OCI-LY3 (cell line): Measurements from ENCODE around the gene NLK.

Source experiments
- H2AFZ ChIP-seq: fragments of 200-600, 300-600 bp; shearing (Covaris generic); 2 replicates; pipeline ENCODE4 v1.6.0; 2014; ENCODE audit warnings: antibody characterized with exemption, low read depth, low read length
- H3K27ac ChIP-seq: fragments of 200-600, 300-600 bp; sonication (generic); 2 replicates; pipeline ENCODE4 v1.5.1; 2014; ENCODE audit warnings: mild to moderate bottlenecking, low read length, moderate library complexity, mixed read lengths
- H3K27me3 ChIP-seq: fragments of 200-600, 300-600 bp; sonication (generic); 2 replicates; pipeline ENCODE4 v1.6.1; 2014; ENCODE audit warnings: low read depth, low read length, mixed read lengths
- H3K36me3 ChIP-seq: fragments of 200-600, 300-600 bp; sonication (generic); replicated peaks from 2 replicates; pipeline ENCODE3; 2014; ENCODE audit warnings: low read depth, low read length, mixed read lengths
- H3K4me1 ChIP-seq: fragments of 300-600, 200-600 bp; sonication (generic); 2 replicates; pipeline ENCODE4 v1.6.1; 2014; ENCODE audit warnings: low read length, mixed read lengths
- H3K4me2 ChIP-seq: fragments of 200-600, 300-600 bp; sonication (generic); 2 replicates; pipeline ENCODE4 v1.6.1; 2014; ENCODE audit warnings: low read length, mixed read lengths
- H3K4me3 ChIP-seq: fragments of 300-600, 200-600 bp; sonication (generic); 2 replicates; pipeline ENCODE4 v1.5.1; 2014; ENCODE audit warnings: antibody characterized with exemption, mild to moderate bottlenecking, low read length, moderate library complexity
- H3K79me2 ChIP-seq: fragments of 300-600, 200-600 bp; shearing (Covaris generic); 2 replicates; pipeline ENCODE4 v1.6.1; 2014; ENCODE audit warnings: mild to moderate bottlenecking, low read length, mixed read lengths
- H3K9ac ChIP-seq: fragments of 300-600, 200-600 bp; shearing (Covaris generic); 2 replicates; pipeline ENCODE4 v1.6.0; 2014; ENCODE audit warnings: mild to moderate bottlenecking, low read length, moderate library complexity
- H3K9me3 ChIP-seq: fragments of 200-600, 300-600 bp; shearing (Covaris generic); 2 replicates; pipeline ENCODE4 v1.6.1; 2014; ENCODE audit warnings: low read length, mixed read lengths; ENCODE audit not compliant: insufficient read depth
- H4K20me1 ChIP-seq: fragments of 200-600, 300-600 bp; sonication (generic); 2 replicates; pipeline ENCODE4 v1.6.1; 2016; ENCODE audit warnings: low read length, mixed read lengths; ENCODE audit not compliant: insufficient read depth
- CTCF ChIP-seq: fragments of 200-600, 300-600 bp; sonication (generic); IDR thresholded peaks from 2 replicates; pipeline ENCODE4 v1.5.1; 2014; ENCODE audit warnings: antibody characterized with exemption, low read length, low read depth
- EZH2phosphoT487 ChIP-seq: fragments of 200-600 bp; shearing (Covaris generic); IDR thresholded peaks from 2 replicates; pipeline ENCODE4 v1.6.1; 2018; ENCODE audit warnings: antibody characterized with exemption, mixed run types, low read depth

NLK gene

GRCh38 chr17:28078341-28079229, 36.1 kb downstream of the NLK start:
- H3K79me2 ChIP-seq = peaks cover 7% of the 10 kb centered on the region; the same call in 1 of the 2 replicates
- no peaks in the 10 kb centered on the region for H3K36me3 ChIP-seq
- no peak overlapping the region for H3K4me3 ChIP-seq
- no peak overlapping the region for H3K9ac ChIP-seq
- H3K4me2 ChIP-seq = no peak overlapping the region
- no peaks in the 10 kb centered on the region for H3K9me3 ChIP-seq
- H3K27ac ChIP-seq = no peak overlapping the region
- H2AFZ ChIP-seq = no peak overlapping the region
- no peaks in the 10 kb centered on the region for H3K4me1 ChIP-seq
- H3K27me3 ChIP-seq = no peaks in the 10 kb centered on the region
- peaks cover 5% of the 10 kb centered on the region; the same call in 1 of the 2 replicates for H4K20me1 ChIP-seq
- TF ChIP-seq EZH2phosphoT487 (no peak), CTCF (no peak)

- Histone ChIP-seq H3K27ac (no peak overlapping the region), H3K4me3 (no peak overlapping the region), H3K4me1 (no peaks in the 10 kb centered on the region), H3K27me3 (no peaks in the 10 kb centered on the region), H3K9me3 (no peaks in the 10 kb centered on the region), H2AFZ (no peak overlapping the region), H3K9ac (no peak overlapping the region), H3K79me2 (peaks cover 7% of the 10 kb centered on the region; the same call in 1 of the 2 replicates), H3K4me2 (no peak overlapping the region), H3K36me3 (no peaks in the 10 kb centered on the region), H4K20me1 (no peaks in the 10 kb centered on the region)
- TF ChIP-seq CTCF = no peak
- no peak for TF ChIP-seq EZH2phosphoT487
These were observed 39.0 kb downstream of the NLK start for GRCh38 chr17:28081467-28081866.

GRCh38 chr17:28085766-28086165, 43.3 kb downstream of the NLK start:
- no peak for TF ChIP-seq EZH2phosphoT487
- TF ChIP-seq CTCF = no peak
- Histone ChIP-seq H3K9me3 (no peaks in the 10 kb centered on the region), H3K9ac (no peak overlapping the region), H3K4me1 (no peaks in the 10 kb centered on the region), H4K20me1 (no peaks in the 10 kb centered on the region), H3K36me3 (no peaks in the 10 kb centered on the region), H3K27me3 (no peaks in the 10 kb centered on the region), H3K4me2 (no peak overlapping the region), H3K4me3 (no peak overlapping the region), H2AFZ (no peak overlapping the region), H3K79me2 (peaks cover 6% of the 10 kb centered on the region; the same call in 1 of the 2 replicates), H3K27ac (no peak overlapping the region)

- H3K9ac ChIP-seq = no peak overlapping the region
- no peaks in the 10 kb centered on the region for H3K4me1 ChIP-seq
- no peak for TF ChIP-seq EZH2phosphoT487
- no peak for TF ChIP-seq CTCF
- no peak overlapping the region for H2AFZ ChIP-seq
- no peaks in the 10 kb centered on the region for H3K9me3 ChIP-seq
- H3K36me3 ChIP-seq = no peaks in the 10 kb centered on the region
- H3K79me2 ChIP-seq = peaks cover 6% of the 10 kb centered on the region; the same call in 1 of the 2 replicates
- H3K4me3 ChIP-seq = no peak overlapping the region
- no peak overlapping the region for H3K27ac ChIP-seq
- H4K20me1 ChIP-seq = no peaks in the 10 kb centered on the region
- no peaks in the 10 kb centered on the region for H3K27me3 ChIP-seq
- no peak overlapping the region for H3K4me2 ChIP-seq
These were observed 44.0 kb downstream of the NLK start for GRCh38 chr17:28086519-28086918.
